GM19372 (cell line): Measurements from ENCODE around the gene WBP2NL.
"Not testable (repeated sequence)": the region's sequence is repeated elsewhere in the genome, so short reads cannot be mapped to it uniquely, and the experiment has no call there.

Experiments
- ATAC-seq: cut with Tn5 transposase; IDR thresholded peaks from one replicate; pipeline ENCODE4 v1.9.1; 2021; ENCODE audit warnings: mild to moderate bottlenecking, low read depth, moderate library complexity; ENCODE audit not compliant: unreplicated experiment

Gene WBP2NL, protein sequence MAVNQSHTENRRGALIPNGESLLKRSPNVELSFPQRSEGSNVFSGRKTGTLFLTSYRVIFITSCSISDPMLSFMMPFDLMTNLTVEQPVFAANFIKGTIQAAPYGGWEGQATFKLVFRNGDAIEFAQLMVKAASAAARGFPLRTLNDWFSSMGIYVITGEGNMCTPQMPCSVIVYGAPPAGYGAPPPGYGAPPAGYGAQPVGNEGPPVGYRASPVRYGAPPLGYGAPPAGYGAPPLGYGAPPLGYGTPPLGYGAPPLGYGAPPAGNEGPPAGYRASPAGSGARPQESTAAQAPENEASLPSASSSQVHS

DNA sequence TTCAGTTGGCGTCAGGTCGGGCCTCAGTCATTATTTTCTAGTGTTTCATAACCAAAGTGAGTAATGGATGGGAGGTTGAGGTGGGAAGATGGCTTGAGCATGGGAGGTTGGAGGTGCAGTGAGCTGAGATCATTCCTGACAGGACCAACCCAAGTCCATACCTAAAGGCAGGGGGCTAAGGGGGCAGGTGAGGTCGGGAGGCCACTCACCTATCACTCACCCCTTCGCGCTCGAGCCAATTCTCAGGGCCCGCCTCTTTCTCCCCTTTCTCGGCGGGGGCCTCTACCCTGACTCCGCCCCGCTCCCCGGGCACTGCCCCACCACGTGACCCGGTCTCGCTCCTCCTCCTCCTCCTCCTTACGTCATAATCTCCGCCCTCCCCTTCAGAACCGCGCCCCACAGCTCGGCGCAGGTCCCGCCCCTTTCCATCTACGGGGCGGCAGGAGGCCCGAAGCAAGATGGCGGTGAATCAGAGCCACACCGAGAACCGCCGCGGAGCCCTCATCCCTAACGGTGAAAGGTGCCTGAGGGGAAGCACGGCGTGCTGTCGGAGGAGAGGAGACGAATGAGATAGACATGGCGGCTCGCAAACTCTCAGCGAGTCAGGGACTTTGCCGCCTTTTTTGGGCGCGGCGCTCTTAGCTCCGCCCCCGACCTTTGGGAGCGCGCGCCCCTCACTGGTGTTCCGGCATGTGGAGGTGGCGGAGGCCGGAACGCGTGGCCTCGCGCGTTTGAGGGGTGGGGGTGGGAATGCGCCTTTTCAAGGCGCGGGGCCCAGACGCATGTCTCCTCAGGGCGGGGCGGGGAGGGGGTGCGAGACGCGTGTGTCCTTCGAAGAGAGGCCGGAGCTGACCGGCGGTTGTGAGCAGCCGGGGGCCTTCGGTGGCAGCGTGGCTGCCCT lies at the start of gene WBP2NL:
Gene WBP2NL (plus strand): TSS at position 428 of the 901 bp plus-strand sequence. CDS start 31 bp downstream, at position 459.
- ATAC-seq, result peak; percentile 81

DNA sequence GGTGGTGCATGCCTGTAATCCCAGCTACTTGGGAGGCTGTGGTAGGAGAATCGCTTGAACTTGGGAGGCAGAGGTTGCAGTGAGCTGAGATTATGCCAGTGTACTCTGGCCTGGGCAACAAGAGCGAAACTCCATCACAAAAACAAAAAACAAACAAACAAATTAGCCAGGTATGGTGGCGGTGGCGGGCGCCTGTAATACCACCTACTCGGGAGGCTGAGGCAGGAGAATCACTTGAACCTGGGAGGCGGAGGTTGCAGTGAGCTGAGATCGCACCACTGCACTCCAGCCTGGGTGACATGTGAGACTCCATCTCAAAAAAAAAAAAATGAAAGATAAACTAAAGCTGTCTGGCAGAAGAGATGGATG lies 49.7 kb upstream of the WBP2NL start:
- ATAC-seq, result not testable (repeated sequence)

DNA sequence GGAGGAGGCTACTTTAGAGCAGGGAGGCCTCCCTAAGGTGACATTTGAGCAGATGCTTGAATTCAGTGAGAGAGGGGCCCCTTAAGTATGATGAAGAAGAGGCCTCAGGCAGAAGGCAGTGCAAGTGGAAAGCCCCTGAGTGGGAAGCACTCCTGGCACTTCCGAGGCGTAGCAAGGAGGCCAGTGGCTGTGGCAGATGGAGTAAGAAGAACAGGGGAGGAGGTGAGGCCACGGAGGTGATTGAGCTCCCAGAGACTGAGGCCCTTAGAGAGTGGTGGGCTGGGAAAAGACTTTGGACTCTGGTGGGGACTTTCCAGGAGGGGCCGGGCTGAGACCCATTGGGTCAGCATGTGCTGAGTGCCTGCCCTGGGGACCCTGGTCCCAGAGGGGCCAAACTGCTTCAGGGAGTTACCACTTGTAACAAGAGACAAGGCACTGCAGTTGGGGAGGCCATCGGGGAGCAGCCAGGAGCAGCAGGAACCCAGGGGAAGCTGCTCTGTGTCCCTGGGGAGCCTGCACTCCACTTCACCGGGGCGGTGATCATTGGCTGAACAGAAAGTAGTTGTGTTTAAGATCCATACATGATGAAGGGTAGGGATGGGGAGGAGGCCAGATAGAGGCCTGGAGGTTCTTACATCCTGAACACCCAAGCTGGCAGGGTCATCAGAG lies 49.2 kb upstream of the WBP2NL start:
- no peak for ATAC-seq

DNA sequence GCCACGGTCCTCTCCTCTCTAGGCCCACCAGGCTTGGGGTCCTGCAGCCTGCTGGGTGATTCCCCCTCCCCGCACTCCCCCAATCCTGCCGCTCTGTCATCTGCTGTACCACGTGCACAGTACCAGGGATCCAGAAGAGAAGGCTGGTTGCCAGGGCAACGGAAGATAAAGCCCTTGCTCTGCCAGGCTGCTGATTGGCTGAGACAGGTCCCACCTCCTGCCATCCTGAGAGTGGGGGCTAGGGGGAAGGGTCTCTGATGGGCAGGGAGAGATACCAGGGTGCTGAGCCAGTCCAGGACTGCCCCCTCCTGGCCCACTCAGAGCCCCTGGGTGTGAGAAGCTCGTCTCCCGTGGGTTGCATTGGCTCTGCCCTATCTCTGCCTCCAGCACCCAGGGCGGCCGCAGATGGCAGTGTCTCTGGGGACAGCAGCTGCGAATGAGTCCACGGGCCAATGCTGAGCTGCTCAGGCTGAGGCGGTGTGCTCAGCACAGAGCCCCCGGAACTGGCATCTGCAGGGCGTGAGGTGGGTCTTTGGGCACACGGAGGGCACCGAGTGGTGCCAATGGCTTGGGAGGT lies 46.6 kb upstream of the WBP2NL start, which contains the start of gene SMIM45:
Gene SMIM45 (plus strand): TSS at position 253 of the 577 bp plus-strand sequence.
- no peak for ATAC-seq

DNA sequence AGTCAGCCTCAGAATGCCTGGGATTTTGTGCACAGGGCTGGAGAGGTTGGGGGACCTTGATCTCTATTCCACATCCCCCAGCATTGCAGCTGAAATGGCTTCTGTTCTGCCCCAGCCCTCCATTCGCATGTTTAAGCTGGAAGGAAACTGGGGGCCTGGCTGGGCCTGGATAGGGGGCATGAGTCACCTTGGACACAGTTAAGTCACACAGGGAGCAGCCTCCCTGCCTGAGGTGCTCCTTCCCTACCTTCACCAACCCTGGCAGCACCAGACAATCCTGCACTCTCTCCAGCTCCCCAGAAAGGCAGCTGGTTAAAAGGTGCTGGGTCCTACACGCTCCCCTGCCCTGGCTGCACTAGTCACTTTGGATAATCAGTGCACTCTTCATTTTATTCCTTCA lies 45.9 kb upstream of the WBP2NL start:
- ATAC-seq, result no peak

DNA sequence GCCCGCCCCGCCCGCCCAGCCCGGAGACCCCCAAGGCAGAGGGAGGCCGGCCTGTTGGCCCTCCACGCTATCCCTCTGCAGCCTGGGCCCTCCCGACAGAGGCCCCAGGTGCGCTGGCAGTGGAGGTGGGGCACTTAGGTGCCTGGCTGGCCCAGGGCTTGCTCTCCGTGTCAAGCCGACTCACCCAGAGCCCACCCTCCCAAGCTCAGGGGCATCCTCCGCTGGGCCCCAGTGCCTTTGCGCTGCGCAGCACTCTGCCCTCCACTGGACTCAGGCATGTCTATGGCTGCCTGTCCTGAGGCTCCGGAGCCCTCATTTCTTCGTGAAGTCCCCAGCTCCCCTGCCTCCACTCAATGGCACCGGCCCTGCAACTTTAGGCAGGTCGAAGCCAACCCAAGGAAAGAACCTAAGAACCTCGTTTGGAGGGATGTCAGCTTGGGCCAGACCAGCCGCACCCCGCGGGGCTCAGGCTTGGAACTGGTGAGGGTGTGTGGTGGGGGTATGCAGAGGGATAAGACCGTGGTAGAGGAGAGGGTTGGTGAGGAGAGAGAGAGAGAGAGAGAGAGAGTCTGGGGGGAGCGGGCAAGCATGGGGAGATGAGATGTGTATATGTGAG lies 40.5 kb upstream of the WBP2NL start:
- ATAC-seq, result no peak

DNA sequence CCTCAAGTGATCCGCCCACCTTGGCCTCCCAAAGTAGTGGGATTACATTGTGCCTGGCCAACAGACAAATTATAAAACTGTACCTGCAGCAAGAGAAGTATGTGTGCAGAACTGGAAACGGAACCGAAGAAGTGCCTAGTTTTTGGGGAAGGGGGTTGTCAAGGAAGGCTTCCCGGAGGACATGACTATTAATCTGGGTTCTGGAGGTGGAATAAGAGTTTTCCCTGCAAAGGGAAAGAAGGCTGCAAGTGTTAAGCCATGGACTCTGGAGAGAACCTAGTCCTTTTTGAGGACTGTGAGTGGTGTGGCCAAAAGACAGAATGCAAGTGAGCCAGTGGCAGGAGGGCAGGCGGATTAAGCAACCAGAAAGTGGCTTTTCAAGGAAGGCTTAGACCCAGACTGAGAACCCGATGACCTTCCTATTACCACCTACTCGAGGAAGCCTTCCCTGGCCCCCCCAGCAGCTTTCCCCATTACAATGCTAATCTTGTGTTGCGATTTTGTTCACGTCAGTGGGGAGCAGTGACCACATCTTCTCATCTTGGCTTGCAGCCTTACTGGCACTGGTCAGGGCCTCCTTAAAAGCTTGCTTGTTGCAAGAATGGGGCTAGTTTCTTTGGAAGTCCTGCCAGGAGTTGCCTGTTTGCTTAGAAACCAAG lies 35.0 kb upstream of the WBP2NL start:
- no peak for ATAC-seq

DNA sequence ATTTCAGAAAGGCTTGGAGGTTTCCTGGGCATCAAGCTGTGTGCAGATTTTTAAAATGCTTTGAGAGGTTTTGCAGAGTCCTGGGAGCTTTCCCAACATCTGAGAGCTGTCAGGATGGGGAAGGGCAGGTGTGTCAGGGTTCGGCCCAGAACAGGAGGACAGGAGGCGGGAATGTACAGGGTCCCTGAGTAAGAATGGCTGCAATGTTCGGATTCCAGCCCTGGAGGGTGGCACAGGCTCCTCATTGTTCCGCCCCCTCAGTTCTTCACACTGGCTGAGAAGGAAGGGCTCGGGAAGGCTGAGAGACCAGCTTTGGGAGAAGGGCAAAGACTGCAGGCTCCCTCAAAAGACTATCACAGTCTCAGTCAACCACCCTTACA lies 34.5 kb upstream of the WBP2NL start:
- no peak for ATAC-seq

DNA sequence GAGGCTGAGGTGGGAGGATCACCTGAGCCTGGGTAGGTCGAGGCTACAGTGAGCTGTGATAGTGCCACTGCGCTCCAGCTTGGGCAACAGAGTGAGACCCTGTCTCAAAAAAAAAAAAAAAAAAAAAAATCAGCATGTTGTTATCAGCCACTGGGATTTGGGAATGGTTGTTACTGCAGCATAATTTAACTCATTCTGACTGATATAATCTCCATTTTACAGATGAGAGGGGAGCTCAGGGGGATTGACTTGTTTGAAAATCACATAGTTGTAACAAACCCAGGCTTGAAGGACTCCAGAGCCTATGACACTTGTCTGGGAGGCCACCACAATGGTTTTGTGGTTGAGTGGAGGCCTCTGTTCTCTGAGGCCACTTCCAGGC lies 32.4 kb upstream of the WBP2NL start:
- no peak for ATAC-seq

DNA sequence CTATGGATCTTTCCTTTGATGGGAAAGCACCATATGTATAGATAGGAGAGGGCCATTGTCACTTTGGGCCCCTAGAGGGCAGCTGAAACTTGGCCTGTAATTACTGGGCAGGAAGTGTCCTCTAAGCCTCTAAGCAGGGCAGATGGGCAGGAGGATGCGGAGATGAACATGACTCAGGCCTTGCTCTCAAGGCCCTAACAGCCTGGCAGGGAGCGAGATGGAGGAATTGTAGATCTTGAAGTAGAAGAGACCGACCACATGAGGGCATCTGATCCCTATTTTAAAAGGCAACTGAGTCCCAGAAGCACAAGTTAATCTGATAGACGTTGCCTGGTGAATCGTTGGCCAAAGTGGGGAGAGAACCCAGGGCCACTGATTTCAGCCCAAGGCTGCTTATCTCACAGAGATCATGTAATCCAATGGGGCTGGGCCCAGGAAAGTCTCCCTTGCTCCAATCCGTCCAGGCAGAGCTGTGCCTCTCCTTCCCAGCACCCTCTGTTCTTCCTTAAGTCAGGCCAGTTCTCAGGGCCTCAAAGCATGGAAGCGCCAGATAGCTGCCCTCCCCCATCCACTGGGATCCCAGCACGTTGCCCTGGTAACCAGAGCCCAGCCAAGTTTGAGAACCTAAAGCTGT lies 31.9 kb upstream of the WBP2NL start:
- no peak for ATAC-seq

DNA sequence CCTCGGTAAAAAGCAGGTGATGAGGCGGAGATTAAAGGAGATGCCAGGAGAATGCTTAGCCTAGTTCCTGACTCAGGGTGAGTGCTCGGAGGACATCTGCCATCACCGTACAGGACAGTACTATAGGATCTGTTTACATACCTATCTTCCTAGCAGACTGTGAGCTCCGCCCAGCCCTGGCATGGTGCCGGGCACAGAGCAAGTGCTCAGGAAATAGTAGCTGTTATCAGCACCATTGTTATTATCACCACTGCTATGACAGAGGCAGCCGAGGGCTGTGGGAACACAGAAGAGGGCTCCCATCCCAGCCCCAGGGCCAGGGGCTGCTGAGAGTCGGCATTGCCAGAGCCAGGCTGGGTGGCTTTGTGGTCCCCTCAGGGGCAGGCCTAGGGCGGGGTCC lies 30.0 kb upstream of the WBP2NL start:
- ATAC-seq, result no peak

DNA sequence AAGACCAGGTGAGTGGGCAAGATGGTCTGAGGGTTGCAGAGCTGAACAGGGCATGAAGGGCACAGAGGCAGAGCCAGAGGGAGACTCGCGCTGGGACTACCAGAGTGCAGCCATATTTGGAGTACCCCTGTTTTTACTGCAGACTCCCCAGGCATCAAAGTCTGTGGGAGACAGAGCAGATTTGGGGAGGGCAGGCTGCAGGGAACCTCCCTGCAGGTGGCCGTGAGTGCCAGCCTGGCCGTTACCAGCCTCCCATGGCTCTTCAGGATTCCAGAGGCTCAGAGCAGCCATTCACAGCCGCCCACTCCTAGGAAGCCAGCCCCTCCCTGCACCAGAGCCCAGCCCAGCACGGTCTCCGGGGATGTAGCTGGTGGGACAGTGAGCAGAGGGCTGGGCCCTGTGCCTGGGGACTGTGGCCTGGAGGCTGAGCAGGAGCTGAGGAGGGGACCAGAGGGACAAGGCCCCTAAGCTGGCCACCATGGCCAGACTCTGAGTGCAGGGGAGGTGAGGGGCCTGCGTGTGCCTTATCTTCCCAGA lies 29.4 kb upstream of the WBP2NL start, which contains the start of gene SEPTIN3:
Gene SEPTIN3 (plus strand): TSS at position 334 of the 537 bp plus-strand sequence. CDS start 2,050 bp downstream, outside the sequence.
- no peak for ATAC-seq

DNA sequence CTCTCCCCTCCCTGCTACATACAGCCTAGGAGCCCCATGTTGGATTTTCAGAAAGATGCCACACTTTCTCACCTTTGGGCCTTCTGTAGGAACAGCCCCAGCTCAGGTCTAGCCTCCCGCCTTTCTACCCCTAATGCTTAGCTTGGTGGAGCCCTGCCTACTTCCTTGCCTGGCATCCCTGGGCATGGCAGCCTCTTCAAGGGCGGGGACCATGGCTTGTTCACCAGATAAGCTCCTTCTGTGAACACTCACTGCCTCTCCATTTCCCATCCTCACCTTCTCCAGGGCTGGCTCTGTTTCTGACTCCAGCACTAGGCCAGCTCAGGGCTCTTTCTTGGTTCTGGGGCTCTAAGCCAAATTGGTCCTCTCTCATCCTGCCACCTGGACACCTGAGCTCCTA lies 28.0 kb upstream of the WBP2NL start:
- ATAC-seq, result no peak

DNA sequence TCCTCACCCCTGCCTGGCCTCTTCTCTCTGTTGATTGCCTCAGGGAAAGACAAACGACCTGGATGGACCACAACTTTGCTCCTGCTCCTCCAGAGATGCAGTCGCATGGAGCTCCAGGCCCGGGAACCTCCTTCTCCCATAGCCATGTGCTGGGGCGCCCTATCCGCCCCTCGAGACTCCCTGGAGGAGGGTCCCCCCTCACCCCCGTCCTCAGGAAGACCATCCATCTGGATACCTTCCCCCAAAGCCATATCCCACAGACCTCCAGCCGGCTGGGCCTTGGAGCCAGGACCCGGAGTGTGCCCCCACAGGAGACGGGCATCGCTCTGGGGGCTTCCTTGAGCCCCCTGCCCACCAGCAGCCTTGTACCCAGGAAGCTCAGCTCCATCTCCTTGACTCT lies 27.2 kb upstream of the WBP2NL start:
- ATAC-seq, result no peak

DNA sequence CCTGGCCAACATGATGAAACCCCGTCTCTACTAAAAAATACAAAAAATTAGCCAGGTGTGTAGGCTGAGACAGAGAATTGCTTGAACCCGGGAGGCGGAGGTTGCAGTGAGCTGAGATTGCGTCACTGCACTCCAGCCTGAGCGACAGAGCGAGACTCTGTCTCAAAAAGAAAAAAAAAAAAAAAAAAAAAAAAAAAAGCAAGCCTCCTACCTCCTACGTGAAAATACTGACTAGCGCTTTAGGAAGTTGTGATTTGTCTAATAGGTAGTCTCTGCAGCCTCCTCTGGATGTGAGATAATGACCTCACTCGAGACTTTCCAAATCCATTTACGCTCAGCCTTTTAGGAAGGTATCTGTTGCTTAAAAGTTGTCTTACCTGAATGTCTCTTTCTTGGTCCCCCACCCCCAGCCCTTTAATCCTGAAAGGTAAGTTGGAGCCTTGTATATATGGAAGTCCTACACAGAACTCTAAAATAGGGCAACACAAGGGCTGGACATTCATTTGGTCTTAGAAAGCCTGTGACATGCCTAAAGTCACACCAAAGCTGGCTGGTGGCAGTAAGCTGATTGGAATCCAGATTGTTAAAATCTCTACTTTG lies 23.8 kb upstream of the WBP2NL start:
- no peak for ATAC-seq

DNA sequence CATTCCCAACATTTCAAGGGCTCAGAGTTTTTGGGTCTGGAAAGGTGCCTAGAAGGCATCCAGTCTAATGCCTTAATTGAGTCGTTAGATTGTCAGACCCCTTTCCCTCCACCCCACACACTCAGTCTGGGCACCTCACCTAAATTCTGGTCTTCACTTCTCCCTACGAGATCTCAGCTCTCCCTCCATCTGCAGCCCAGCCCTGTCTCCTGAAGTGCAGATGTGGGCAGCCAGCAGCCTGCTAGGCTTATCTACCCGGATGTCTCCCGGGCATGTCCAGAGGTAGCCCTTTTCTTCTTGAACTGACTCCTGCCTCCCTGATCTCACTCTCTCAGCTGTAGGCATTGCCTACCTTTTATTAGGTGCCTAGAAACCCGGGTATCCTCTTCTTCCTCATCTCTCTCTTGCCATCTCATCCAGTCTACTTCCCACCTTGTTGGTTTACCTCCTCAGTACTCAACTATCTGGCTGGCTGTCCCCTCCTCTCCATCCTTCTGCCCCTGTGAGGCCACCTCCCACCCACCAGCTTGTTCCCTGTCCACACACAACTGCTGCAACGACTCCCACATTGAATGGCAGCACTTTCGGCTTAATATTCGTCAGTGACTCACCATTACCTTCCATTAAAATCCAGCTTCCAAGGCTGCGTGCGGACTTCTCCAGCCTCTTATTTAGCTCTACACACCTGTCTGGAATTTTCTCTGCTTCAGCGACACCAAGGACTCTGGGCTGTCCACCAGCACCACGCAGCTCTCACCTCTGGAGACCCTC lies 23.1 kb upstream of the WBP2NL start:
- ATAC-seq, result no peak

DNA sequence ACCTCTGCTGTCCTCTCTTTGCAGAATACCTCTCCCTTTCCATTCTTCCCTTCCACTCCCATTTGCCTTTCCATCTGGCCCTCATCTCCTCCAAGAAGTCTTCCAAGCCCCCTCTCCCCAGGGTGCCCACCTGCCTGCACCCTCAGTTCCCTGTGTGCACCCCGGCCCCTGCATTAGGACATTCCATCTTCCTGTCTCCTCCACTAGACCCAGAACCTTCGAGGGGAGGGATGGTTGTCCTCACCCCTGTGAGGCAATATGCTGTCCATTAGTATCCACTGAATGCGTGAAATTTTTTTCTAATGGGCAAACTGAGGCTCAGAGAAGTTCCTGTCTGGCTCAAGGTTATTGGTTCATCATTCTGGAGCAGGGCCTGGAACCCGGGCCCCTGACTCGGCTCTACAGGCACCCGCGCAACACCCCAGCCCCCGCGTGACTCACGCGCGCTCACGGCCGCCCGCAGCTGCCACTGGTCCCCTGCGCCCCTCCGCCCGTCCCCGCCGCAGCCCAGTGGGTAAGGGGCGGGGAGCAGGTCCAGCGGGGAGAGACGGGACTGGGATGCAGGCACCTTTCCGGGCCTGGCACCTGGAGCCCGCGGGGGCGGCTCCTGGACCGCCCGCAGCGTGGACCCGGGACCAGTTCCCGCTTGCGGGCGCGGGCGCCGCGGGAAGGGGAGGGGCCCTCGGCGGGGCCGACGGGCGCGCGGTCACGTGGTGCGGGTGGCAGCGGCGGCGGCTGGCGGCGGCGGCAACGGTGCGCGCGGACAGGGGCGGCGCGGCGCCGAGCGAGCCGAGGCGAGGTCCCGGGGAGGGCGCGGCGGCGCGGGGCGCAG lies 22.3 kb upstream of the WBP2NL start:
- ATAC-seq, result no peak
